Activated CD4-positive, alpha-beta T cell treated with anti-CD3 and anti-CD28 coated beads, Interleukin-2, amount 10 ng/mL, durations not matched to agents 7 days and 5 days (primary cell): ENCODE measurements around the gene LGR5. TPM values are rescaled to one million over a fixed set of nuclear protein-coding genes. Genes with fewer than 3 reads are reported as not detected.

ENCODE experiments used
- CTCF ChIA-PET: fragments of 350-600 bp; sonication (Branson Sonifier 250); formaldehyde crosslinking; loops from one replicate; lab custom pipeline; 2021; ENCODE audit warnings: antibody characterized with exemption; lab: Charles Lee
- POLR2A ChIA-PET: fragments of 350-600 bp; sonication (Branson Sonifier 250); formaldehyde crosslinking; loops from one replicate; lab custom pipeline; 2021; ENCODE audit warnings: antibody characterized with exemption; lab: Charles Lee
- DNase-seq: peaks from one replicate; pipeline ENCODE4 v3.0.0-alpha.2; 2020
- H3K27ac Mint-ChIP-seq: one replicate; pipeline ENCODE4 v1.8.0; 2021; ENCODE audit warnings: mild to moderate bottlenecking, moderate library complexity, mixed read lengths
- H3K27me3 Mint-ChIP-seq: one replicate; pipeline ENCODE4 v1.8.0; 2021; ENCODE audit warnings: mixed read lengths
- H3K36me3 Mint-ChIP-seq: one replicate; pipeline ENCODE4 v1.8.0; 2021; ENCODE audit warnings: low read depth, mixed read lengths
- H3K4me1 Mint-ChIP-seq: one replicate; pipeline ENCODE4 v1.8.0; 2021; ENCODE audit warnings: mixed read lengths
- H3K4me3 Mint-ChIP-seq: one replicate; pipeline ENCODE4 v1.8.0; 2021; ENCODE audit warnings: mild to moderate bottlenecking, moderate library complexity, mixed read lengths
- H3K9me3 Mint-ChIP-seq: one replicate; pipeline ENCODE4 v1.8.0; 2021; ENCODE audit warnings: mixed read lengths
- total RNA-seq, 2 experiments: library from RNA; stranded (reverse); gene quantifications; one replicate each; pipeline ENCODE4 v1.2.3, GENCODE V29; 2021

The LGR5 gene
- total RNA-seq, 2 experiments from 2014 or later: not detected

DNA sequence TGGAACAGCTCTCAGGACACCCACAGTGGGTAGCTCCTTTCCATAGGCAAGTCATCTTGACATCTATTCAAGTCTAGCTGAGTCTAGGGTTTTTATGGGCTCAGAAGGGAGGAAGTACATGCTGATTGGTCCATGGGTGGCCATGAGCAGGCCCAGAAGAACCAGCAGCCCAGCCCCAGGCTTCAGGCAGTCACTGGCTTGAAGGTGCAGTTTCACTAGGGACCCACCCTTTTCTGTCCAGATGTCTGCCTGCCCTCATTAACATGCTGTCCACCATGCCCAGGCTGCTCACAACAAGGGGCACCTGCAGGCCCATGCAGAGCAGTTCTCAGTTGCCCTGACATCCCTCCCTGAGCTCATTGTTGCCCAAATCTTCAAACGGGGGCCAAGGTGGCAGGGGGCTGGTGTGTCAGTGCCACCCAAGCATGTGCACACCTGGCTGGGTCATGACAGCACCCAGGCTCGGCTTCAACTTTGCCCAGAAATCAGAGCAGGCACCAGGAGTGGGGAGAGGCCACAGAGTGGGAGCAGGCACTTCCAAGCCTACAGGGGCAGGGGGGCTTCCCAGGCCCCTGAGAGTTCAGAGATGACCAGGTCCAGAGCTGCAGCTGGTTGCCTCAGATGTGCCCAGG, 18.7 kb upstream of the LGR5 start:
- H3K9me3 Mint-ChIP-seq: no peaks in the 10 kb centered on the region
- no peak overlapping the region for H3K4me3 Mint-ChIP-seq
- H3K4me1 Mint-ChIP-seq: no peaks in the 10 kb centered on the region
- CTCF ChIA-PET: no interaction called here
- POLR2A ChIA-PET: no interaction called here
- DNase-seq: no peak
- no peaks in the 10 kb centered on the region for H3K36me3 Mint-ChIP-seq
- no peak overlapping the region for H3K27ac Mint-ChIP-seq
- H3K27me3 Mint-ChIP-seq: peaks cover 21% of the 10 kb centered on the region

DNA sequence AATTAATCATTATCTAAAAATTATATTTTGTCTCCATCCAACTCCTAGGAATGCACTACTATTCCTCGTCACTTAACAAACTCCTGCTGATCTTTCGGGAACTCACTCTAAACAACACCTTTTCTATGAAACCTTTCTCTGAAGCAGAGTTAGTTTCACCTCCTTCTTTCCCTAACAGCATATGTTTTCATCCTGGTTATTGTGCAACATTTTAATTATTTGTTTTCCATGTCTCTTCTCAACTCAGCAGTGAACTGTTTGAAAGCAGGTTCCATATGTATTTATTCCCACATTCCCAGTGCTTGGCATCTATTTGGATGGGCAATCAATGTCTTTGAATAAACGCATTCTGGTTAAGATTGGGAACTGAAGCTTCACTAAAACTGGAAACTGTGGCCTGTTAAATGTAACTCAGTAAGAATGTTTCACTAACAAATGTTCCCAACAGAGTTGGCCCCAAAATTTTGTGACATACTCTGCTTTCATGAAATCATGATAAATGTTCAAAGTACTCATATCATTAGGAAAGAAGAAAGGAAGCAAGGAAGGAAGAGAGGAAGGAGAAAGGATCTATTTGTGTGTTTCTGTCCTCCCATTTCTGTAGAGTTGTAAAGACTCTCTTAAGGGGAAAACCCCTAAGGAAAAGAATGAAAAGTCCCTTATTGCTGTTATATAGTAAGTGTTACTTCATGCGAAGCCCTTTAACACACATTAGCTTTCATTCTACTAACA, 13.9 kb upstream of the LGR5 start:
- Mint-ChIP-seq H3K36me3 (no peaks in the 10 kb centered on the region), H3K27ac (no peak overlapping the region), H3K4me1 (no peaks in the 10 kb centered on the region), H3K27me3 (peaks cover 28% of the 10 kb centered on the region), H3K4me3 (no peak overlapping the region), H3K9me3 (no peaks in the 10 kb centered on the region)
- DNase-seq: no peak
- ChIA-PET CTCF (no interaction called here), POLR2A (no interaction called here)

DNA sequence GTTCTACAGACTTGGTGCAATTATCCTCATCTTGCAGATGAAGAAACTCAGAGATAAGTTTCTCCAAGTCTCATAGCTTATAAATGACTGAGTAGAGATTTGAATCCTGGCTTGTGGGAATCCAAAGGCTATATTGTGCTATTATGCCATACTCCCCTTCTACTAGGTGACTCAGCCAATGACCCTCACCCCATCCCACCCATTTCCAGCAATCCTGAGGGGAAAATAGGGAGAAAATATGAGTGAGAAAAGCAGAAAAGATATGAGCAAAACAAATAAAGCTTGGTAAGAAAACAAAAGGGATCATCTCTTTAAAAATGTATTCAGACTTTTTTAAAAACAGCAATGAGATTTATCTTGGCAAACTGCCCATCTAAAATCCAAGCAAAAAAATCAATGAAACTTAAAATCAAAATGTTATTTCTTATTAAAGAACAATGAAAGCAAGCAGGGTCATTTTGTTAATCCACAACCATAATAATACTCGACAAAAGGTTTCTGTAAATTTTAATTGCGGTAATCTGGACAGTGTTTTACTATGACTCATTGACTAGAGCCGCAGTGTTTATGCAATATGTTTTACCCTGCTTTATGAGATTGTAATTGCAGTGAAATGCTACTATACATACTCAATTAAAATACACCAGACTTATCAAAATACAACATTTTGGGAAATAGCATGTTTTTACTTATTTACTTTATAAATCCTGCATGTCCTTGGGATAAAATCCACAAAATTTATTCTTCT, 13.1 kb upstream of the LGR5 start:
- Mint-ChIP-seq H3K9me3 (no peaks in the 10 kb centered on the region), H3K4me3 (no peak overlapping the region), H3K27ac (no peak overlapping the region), H3K4me1 (no peaks in the 10 kb centered on the region), H3K27me3 (peaks cover 28% of the 10 kb centered on the region), H3K36me3 (no peaks in the 10 kb centered on the region)
- DNase-seq: no peak
- CTCF ChIA-PET: no interaction called here
- POLR2A ChIA-PET: no interaction called here

DNA sequence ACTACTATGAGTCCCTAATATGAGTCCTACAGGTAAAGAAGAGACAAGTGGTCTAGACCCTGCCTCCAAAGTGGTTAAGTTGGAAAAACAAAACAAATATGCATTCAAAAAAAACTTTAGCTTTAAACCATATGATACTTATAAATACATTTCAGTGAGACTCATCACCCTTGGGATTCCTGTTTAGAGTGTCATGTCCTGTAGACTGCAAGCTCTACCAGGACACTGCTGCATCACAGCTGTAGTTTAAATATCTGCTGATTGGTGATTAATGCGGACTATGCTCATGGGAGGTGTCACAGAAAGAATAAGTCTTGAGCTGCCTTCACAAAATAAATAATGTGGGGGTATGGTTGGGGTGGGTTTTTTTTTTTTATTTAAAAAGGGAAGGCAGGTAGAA, 8.8 kb upstream of the LGR5 start:
- Mint-ChIP-seq H3K27ac (no peak overlapping the region), H3K36me3 (no peaks in the 10 kb centered on the region), H3K4me1 (no peaks in the 10 kb centered on the region), H3K27me3 (peaks cover 32% of the 10 kb centered on the region), H3K4me3 (no peak overlapping the region), H3K9me3 (peaks cover 2% of the 10 kb centered on the region)
- POLR2A ChIA-PET: no interaction called here
- CTCF ChIA-PET: no interaction called here
- DNase-seq: no peak

DNA sequence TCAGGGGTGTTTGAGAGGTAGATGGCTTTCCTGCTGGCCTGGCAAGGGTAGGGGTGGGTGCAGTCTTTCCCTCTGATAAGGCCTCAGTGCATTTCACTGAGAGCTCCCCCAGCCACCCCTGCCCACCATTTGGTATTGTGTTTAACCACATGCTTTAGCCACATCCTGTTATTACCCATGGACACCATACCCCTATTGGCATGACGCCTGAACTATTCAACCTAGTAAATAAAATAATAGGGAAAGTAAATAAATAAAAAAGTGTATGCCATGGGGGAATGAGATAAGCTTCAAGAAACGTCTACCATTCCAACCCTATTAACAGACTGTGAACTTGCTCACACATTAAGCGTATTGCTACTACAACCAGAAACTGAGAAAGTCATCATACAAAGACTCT, 7.6 kb upstream of the LGR5 start:
- peaks cover 3% of the 10 kb centered on the region for H3K9me3 Mint-ChIP-seq
- ChIA-PET POLR2A (no interaction called here), CTCF (no interaction called here)
- peaks cover 35% of the 10 kb centered on the region for H3K27me3 Mint-ChIP-seq
- no peaks in the 10 kb centered on the region for H3K36me3 Mint-ChIP-seq
- H3K4me1 Mint-ChIP-seq: no peaks in the 10 kb centered on the region
- no peak overlapping the region for H3K27ac Mint-ChIP-seq
- no peak overlapping the region for H3K4me3 Mint-ChIP-seq
- DNase-seq: no peak

DNA sequence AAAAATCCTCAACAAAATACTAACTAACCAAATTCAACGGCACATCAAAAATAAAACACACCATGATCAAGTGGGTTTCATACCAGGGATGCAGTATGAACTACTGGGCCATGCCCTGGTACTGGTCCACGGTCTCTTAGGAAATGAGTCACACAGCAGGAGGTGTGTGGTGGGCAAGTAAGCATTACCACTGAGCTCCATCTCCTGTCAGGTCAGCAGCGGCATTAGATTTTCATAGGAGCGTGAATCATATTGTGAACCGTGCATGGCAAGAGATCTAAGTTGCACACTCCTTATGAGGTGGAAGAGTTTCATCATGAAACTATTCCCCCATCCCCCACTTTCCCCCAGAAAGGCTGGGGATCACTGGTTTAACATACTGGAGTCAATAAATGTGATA, 6.7 kb upstream of the LGR5 start:
- H3K36me3 Mint-ChIP-seq: no peaks in the 10 kb centered on the region
- no peaks in the 10 kb centered on the region for H3K4me1 Mint-ChIP-seq
- POLR2A ChIA-PET: no interaction called here
- no peak overlapping the region for H3K4me3 Mint-ChIP-seq
- CTCF ChIA-PET: no interaction called here
- peaks cover 42% of the 10 kb centered on the region for H3K27me3 Mint-ChIP-seq
- H3K9me3 Mint-ChIP-seq: peaks cover 8% of the 10 kb centered on the region
- no peak overlapping the region for H3K27ac Mint-ChIP-seq
- no peak for DNase-seq

DNA sequence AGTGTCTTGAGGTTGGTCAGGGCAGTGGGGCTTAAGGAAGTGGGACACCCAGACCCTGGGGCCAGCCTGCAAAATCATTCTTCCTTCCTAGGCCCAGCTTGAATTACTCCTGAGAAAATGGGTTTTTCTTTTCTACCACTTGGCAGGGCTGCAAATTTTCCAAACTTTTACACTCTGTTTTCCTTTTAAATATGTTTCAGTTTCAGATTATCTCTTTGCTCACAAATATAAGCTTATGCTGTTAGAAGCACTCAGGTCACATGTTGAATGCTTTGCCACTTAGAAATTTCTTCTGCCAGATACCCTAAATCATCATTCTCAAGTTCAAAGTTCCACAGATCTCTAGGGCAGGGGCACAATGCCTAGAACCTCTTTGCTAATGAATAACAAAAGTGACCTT, 2.9 kb upstream of the LGR5 start:
- ChIA-PET POLR2A (no interaction called here), CTCF (no interaction called here)
- H3K27me3 Mint-ChIP-seq: peaks cover 71% of the 10 kb centered on the region
- peaks cover 2% of the 10 kb centered on the region for H3K36me3 Mint-ChIP-seq
- peaks cover 8% of the 10 kb centered on the region for H3K9me3 Mint-ChIP-seq
- peaks cover 23% of the 10 kb centered on the region for H3K4me1 Mint-ChIP-seq
- DNase-seq: no peak
- H3K4me3 Mint-ChIP-seq: no peak overlapping the region
- H3K27ac Mint-ChIP-seq: no peak overlapping the region

DNA sequence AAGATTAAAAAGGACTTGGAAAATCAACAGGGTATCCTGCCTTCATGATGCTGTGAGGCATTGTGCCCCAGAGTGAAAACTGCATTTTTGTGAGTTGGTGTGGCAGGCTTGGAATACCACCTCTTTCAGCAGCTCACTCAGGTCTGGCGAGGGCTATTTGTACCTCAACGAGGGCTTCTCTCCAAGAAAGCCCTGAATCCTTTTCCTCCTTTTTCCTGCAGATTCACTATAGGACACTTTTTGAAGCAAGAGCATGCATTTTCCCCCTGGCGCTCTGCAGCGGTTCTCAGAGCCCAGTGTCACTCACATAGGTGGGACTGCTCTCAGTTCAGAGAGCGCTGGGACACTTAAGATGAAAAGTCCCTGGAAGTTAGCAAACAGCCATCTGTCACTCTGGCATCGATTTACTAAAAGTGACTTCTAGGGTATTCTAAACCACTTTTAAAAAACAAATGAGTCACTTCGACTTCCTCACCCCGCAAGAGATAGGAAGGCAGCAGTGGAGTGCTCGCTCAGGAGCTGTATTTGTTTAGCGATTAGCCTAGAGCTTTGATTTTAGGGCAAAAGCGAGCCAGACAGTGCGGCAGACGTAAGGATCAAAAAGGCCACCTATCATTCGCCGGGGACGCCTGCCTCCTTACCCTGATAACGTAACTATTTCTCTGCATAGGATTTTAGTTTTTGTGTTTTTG, 782 bp upstream of the LGR5 start:
- Mint-ChIP-seq H3K4me1 (peaks cover 23% of the 10 kb centered on the region), H3K9me3 (peaks cover 8% of the 10 kb centered on the region), H3K36me3 (peaks cover 2% of the 10 kb centered on the region), H3K27ac (no peak overlapping the region), H3K27me3 (peaks cover 75% of the 10 kb centered on the region), H3K4me3 (peak overlapping the region; percentile 57)
- no peak for DNase-seq
- ChIA-PET POLR2A (no interaction called here), CTCF (interaction anchor here (1.0 kb wide), 1 partner anchor 21 kb away, joined by 3 read pairs; no protein-coding TSS in a partner anchor)

DNA sequence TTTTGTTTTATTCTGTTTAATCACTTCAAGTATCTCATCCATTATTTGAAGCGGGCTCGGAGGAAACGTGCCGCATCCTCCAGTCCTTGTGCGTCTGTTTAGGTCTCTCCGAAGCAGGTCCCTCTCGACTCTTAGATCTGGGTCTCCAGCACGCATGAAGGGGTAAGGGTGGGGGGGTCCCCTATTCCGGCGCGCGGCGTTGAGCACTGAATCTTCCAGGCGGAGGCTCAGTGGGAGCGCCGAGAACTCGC, 311 bp upstream of the LGR5 start:
- Mint-ChIP-seq H3K36me3 (peaks cover 2% of the 10 kb centered on the region), H3K27ac (no peak overlapping the region), H3K9me3 (peaks cover 8% of the 10 kb centered on the region), H3K4me3 (peak overlapping the region; percentile 57), H3K27me3 (peaks cover 70% of the 10 kb centered on the region), H3K4me1 (peaks cover 23% of the 10 kb centered on the region)
- no peak for DNase-seq
- ChIA-PET CTCF (no interaction called here), POLR2A (no interaction called here)

DNA sequence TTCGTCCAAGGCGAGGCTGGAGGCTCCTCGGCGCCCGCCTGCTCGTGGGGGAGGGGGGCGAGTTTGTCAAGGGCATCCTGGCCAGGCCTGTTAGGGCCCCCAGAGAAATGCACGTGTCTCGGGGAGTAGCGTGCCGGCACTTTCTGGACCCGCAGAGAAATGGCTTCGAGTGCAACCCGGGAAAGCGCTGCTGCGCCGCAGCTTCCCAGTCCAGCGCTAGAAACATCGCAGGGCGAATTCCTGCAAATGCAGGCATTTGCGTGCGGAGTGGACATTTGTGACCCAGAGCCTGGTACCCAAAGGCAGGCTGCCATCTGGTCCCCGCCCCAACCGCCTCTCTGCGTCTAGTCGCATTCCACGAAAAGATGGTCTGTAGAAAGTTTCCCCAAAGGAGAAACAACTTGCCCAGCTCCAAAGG, 756 bp downstream of the LGR5 start:
- POLR2A ChIA-PET: no interaction called here
- Mint-ChIP-seq H3K27me3 (peaks cover 76% of the 10 kb centered on the region), H3K27ac (no peak overlapping the region), H3K9me3 (peaks cover 8% of the 10 kb centered on the region), H3K4me3 (peak overlapping the region; percentile 47), H3K36me3 (peaks cover 2% of the 10 kb centered on the region), H3K4me1 (peaks cover 23% of the 10 kb centered on the region)
- no peak for DNase-seq
- CTCF ChIA-PET: no interaction called here

DNA sequence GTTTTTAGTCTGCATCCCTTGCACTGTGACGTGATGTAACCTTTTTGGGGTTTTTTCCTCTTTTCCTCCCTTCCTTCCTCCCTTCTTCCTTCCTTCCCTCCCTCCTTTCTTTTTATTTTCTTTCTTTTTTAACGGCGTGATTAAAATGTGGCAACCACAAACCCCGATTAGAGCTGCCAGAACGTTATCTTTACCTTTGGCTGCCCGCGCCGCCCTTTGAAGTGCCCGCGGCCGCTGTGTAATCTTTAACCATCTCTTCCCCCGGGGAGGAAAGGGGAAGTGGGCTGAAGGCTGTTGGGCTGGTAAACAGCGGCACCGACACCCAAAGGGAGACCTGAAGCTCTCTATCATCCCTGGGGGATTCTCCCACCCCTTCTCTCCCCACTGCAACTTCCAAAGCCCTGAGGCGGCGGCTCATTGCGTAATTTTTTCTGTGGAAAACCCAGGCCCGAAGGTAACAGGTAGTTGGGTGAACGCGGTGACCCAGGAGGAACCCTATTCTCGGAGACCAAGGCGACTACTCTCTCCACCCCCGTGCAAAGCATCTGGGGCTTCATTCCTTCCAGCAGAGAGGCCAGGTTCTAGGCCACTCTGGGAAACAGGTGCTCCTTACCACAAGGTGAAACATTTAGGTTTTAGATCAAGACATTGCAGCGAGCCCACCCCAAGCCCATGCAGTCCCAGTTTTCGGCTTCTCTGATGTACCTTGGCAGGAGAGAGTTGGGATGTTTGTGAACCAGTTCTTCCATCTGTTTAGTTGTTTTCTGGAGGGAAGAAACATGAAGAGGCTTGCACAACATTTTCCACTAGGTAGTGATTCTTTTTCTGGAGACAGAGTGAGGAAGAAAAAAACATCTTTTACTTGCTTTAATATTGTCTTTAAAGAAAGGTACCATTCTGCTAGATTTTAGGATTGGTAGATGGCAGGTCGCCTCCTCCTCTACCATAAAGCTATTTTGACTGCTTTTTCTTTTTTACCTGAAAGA, 1.5 kb downstream of the LGR5 start:
- H3K27ac Mint-ChIP-seq: peak overlapping the region; percentile 79
- CTCF ChIA-PET: no interaction called here

DNA sequence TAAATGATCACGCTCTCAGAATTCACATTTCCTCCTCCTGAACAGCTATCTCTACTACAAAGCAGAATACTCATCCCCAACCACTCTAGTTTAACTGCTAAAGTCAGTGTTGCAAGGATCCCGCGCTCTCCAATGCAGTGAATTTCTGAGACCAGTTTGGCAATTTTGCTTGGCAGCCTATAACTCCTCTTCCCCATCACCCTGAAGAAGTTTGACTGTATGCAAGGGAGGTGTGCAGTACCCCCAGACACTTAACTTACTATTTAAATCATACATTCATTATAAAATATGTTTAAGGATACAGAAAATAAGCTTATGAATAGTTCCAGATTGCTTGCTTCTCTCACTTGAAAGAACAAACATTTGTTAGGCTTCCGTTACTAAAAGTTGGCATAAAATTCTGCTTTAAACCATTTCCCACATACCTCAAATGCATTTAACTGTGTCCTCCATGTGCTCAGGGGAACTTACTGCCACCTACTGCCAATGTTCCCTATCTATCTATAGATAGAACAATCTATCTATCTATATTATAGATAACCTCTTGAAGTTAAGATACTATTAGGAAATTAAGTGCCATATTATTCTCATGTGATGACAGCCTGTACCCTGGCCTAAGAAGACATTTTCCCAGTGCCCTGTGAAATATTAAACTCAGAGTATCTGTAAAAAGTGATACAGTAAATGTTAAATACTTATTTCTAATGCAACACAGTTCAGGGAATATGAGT, 2.4 kb downstream of the LGR5 start:
- peaks cover 74% of the 10 kb centered on the region for H3K27me3 Mint-ChIP-seq

More for the DNA sequence above, 1.5 kb downstream of the LGR5 start:
- peaks cover 23% of the 10 kb centered on the region for H3K4me1 Mint-ChIP-seq
- peaks cover 2% of the 10 kb centered on the region for H3K36me3 Mint-ChIP-seq
- DNase-seq: no peak
- POLR2A ChIA-PET: no interaction called here
- H3K9me3 Mint-ChIP-seq: peaks cover 5% of the 10 kb centered on the region
- H3K4me3 Mint-ChIP-seq: peak overlapping the region; percentile 47
- H3K27me3 Mint-ChIP-seq: peaks cover 75% of the 10 kb centered on the region

More for the DNA sequence above, 2.4 kb downstream of the LGR5 start:
- Mint-ChIP-seq H3K9me3 (peaks cover 5% of the 10 kb centered on the region), H3K27ac (no peak overlapping the region), H3K36me3 (peaks cover 2% of the 10 kb centered on the region), H3K4me3 (no peak overlapping the region), H3K4me1 (peaks cover 23% of the 10 kb centered on the region)
- ChIA-PET CTCF (no interaction called here), POLR2A (no interaction called here)
- no peak for DNase-seq
